ENCODE data around the gene EPN2.

The EPN2 gene

DNA sequence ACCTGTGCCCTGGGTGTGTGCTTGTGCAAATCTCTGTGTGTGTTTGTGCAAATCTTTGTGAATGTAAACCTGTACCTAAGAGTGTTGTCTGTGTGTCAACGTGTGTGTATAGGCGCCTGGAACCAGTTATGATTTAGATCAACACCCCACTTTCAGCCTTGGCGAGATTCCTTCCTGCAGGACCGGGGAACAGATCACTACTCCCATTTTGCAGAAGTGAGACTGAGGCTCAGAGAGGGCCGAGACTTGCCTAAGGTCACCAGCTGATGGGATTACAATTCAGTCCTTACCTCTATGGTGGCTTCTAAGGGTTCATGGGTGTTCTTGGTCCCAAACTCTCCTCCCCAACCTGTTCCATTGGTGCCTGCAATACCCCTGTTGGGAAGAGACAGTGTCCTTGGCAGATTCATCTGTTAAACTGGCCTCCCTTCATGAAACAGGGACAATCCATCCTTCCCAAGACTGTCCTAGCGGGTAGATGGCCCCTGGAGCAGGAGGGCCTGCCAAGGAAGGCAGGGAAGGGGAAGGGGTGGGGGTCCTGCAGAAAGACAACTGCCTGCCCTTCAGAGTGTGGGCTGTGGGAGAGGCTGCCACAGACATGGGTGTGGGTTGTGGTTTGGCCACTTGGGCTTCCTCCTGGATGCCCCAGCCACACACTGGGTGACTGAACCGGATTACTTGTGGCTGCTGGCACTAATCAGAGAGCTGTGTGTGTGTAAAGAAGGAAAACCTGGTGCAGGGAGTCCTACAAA lies 134.3 kb downstream of the EPN2 start:
- DNase-seq: no peak

DNA sequence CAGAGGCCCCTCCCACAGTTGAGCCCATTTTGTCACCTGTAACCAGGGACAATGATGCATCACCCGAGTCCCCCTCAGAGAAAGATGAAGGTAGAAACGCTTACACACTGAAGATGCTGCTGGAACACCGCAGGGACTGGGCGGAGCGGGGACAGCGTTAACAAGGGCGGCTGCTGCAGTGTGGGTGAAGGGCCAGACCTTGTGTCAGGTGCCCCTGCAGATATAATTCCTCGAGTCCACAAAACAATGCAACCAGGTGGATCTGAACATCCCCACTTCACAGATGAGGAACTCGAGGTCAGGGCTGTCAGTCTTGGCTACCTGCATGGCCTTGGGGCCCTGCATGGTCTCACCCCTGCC lies 134.8 kb downstream of the EPN2 start:
- peak in 1 of 2 donors; percentile 15 for DNase-seq

DNA sequence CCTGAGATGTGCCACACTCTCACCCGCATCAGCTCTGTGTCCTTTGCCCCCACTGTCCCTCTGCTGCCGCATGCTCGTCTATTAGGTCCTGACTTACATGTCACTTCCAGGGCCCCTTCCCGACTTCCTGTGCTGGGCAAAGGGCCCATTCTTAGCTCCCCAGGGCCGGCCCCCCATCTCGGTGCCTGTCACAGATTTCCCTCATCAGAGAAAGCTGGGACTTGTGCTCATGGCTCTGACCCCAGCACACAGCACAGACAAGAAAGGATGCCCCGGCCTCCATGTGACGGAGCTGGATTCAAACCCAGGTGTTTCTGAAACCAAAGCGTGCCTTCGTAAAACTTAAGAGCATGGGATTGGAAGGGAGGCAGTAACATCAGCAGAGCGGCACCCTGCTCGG lies 135.3 kb downstream of the EPN2 start:
- peak in 1 of 2 donors; percentile 14 for DNase-seq

- peak in 1 of 2 donors; percentile 15 for DNase-seq
Measured at GRCh38 chr17:19372866-19373504, 135.8 kb downstream of the EPN2 start.

- no peak for DNase-seq
Measured at GRCh38 chr17:19374136-19374535, 137.0 kb downstream of the EPN2 start.

DNA sequence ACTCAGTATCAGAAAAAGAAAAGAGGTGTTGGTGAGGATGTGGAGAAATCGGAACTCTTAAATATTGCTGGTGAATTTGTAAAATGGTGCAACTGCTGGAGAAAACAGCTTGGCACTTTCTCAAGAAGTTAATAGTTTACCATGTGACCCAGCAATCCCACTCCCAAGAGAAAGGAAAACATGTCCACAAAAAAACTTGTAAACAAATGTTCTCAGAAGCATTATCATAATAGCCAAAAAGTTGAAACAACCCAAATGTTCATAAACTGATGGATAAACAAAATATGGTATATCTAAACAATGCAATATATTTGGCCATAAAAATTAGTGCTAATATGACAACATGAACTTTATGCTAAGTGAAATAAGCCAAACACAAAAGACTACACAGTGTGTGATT lies 138.6 kb downstream of the EPN2 start:
- DNase-seq: no peak

DNA sequence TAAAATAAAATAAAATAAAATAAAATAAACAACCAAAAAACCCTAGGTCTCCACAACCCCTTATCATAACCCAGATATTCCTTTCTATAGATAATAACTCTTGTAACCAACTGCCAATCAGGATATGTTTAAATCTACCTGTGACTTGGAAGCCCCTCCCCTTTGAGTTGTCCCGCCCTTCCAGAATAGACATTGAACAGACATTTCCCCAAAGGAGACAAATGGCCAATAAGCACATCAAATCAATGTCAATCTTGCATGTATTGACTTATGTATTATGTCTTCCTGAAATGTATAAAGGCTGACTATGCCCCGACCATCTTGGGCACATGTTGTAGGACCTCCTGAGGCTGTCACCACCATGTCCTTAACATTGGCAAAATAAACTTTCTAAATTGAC lies 139.6 kb downstream of the EPN2 start:
- peak in 1 of 2 donors; percentile 14 for DNase-seq

DNA sequence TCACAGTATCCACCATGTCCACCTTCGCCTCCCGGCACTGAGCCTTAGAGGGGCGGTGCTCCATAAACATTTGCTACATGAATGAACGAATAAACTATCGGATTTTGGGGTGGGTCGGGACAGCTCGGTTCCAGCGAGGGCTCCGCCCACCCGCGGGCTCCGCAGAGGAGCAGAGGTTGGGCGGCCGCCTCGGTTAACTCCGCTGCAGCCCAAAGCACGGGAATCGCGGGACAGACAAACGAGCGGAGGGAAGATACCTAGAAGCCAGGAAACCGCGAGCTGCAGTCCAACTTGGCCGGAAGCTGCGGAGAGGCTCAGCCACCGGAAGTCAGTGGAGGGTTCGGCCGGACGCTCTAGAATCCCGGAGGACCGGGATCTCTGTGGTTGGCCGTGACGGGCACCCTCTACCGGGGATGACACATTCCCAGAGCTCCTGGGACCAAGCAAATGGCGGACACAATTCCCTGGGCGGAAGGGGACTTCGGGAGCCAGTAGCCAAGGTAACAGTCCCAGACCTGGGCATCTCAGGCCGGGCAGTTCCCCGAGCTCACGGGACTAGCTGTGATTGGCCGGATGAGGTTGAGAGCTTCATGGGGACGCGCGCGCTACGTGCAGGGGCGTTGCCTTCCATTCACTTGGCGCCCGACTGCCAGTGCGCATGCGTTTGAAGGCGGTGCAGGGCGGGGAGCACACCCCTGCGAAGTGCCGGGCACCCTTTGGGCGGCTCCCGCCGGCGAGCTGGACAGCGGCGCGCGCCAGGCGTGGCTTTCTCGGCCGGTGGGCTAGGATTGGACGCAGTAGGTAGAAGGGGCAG lies 140.6 kb downstream of the EPN2 start:
- DNase-seq: peak; percentile 94 to 95

- DNase-seq: peak in 1 of 2 donors; percentile 19
Measured at GRCh38 chr17:19378416-19379360, 141.5 kb downstream of the EPN2 start, which contains the start of gene MAPK7. MAPK7 (plus strand) TSS chr17:19378498; CDS start chr17:19378901, 403 bp downstream.

- no peak for DNase-seq
Measured at GRCh38 chr17:19379361-19380065, 142.3 kb downstream of the EPN2 start.

DNA sequence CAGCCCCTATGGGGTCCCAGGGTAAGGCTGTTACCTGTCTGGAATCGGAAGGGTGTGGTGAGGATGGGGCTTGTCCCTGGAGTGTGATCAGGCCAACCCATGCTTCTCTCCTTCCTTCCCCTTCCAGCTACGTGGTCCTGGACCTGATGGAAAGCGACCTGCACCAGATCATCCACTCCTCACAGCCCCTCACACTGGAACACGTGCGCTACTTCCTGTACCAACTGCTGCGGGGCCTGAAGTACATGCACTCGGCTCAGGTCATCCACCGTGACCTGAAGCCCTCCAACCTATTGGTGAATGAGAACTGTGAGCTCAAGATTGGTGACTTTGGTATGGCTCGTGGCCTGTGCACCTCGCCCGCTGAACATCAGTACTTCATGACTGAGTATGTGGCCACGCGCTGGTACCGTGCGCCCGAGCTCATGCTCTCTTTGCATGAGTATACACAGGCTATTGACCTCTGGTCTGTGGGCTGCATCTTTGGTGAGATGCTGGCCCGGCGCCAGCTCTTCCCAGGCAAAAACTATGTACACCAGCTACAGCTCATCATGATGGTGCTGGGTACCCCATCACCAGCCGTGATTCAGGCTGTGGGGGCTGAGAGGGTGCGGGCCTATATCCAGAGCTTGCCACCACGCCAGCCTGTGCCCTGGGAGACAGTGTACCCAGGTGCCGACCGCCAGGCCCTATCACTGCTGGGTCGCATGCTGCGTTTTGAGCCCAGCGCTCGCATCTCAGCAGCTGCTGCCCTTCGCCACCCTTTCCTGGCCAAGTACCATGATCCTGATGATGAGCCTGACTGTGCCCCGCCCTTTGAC lies 143.5 kb downstream of the EPN2 start:
- DNase-seq: no peak

- no peak for DNase-seq
Measured at GRCh38 chr17:19381361-19381740, 144.2 kb downstream of the EPN2 start.

- DNase-seq: no peak
Measured at GRCh38 chr17:19381741-19382444, 144.7 kb downstream of the EPN2 start.

GRCh38 chr17:19382531-19383444 lies 145.6 kb downstream of the EPN2 start:
- DNase-seq: no peak

- no peak for DNase-seq
Measured at GRCh38 chr17:19383681-19384470, 146.7 kb downstream of the EPN2 start.

- no peak for DNase-seq
Measured at GRCh38 chr17:19384723-19385391, 147.7 kb downstream of the EPN2 start.

DNA sequence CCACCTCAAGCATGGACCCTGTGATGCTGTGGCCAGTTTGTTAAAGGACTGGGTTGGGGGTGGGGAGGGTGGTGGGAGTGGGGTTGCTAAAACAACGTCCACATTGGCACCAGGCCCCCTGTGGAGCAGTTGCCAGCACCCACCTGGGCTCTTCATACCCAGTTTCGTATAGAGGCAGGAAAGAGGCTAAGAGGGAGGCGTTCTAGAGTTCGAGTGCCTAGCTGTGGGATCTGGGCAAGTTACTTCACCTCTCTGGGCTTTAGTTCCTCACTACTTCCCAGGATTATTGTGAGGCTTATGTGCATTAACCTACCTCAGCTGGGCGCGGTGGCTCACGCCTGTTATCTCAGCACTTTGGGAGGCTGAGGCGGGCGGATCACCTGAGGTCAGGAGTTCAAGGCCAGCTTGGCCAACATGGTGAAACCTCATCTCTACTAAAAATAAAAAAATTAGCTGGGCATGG lies 148.4 kb downstream of the EPN2 start:
- no peak for DNase-seq

All from stimulated activated CD4-positive, alpha-beta T cell treated with anti-CD3 and anti-CD28 coated beads, Interleukin-2, amount 100 ng/mL, for 24 hours (primary cell).